B cell (primary cell): Measurements from ENCODE around the gene PALB2.

Source experiments
- CTCF ChIP-seq: fragments of 200-600 bp; IDR thresholded peaks from one replicate; pipeline ENCODE4 v1.8.0; 2022; ENCODE audit warnings: antibody characterized with exemption, mild to moderate bottlenecking
- EZH2 ChIP-seq: IDR thresholded peaks from 2 replicates; pipeline ENCODE4 v1.6.1; 2012; ENCODE audit warnings: borderline replicate concordance, low read depth, mild to moderate bottlenecking, moderate library complexity, low read length; ENCODE audit not compliant: insufficient read depth, poor library complexity, severe bottlenecking

GRCh38 chr16:23575834-23576233 is 65.3 kb downstream of the PALB2 start:
- TF ChIP-seq CTCF (no peak), EZH2 (no peak)
